GM12878 (cell line): ENCODE measurements around the gene TTC16.

ENCODE experiments used
- BHLHE40 ChIP-seq, 2 experiments: fragments of 450-650 bp in 1 of 2; IDR thresholded peaks; 2 replicates each; pipeline ENCODE4 v1.6.1; 2011 to 2017; ENCODE audit warnings: low read depth in 2 of 2, borderline replicate concordance in 1 of 2, improper control_type of control experiment in 1 of 2, low read length in 1 of 2, mild to moderate bottlenecking in 1 of 2
- CTCF ChIP-seq, 3 experiments: IDR thresholded peaks in 2 of 3; conservative IDR thresholded peaks in 1 of 3; 2 replicates each; pipeline ENCODE4 v1.5.1; 2011; ENCODE audit warnings: low read depth in 3 of 3, low read length in 3 of 3, mild to moderate bottlenecking in 3 of 3, control low read depth in 2 of 3, moderate library complexity in 2 of 3, inconsistent platforms in 1 of 3, mixed read lengths in 1 of 3; ENCODE audit not compliant: control insufficient read depth in 2 of 3, insufficient read depth in 1 of 3; ENCODE audit errors: extremely low read depth in 1 of 3
- EP300 ChIP-seq, 2 experiments: fragments of 150-350 bp in 1 of 2; IDR thresholded peaks; 2 replicates each; pipeline ENCODE4 v1.6.1; 2011 to 2012; ENCODE audit warnings: low read depth in 2 of 2, low read length in 2 of 2, borderline replicate concordance in 1 of 2, improper control_type of control experiment in 1 of 2, inconsistent platforms in 1 of 2; ENCODE audit not compliant: control insufficient read depth in 1 of 2
- EZH2 ChIP-seq: IDR thresholded peaks from 2 replicates; pipeline ENCODE4 v1.6.1; 2012; ENCODE audit warnings: low read depth, mild to moderate bottlenecking, control low read depth, inconsistent platforms, low read length, borderline replicate concordance; ENCODE audit not compliant: control insufficient read depth
- MEF2A ChIP-seq: IDR thresholded peaks from 2 replicates; pipeline ENCODE4 v1.6.1; 2011; ENCODE audit warnings: low read depth, mild to moderate bottlenecking, low read length, moderate library complexity; ENCODE audit not compliant: insufficient read depth
- POLR2A ChIP-seq: IDR thresholded peaks from 2 replicates; pipeline ENCODE4 v1.6.1; 2011; ENCODE audit warnings: low read depth, mild to moderate bottlenecking, low read length
- REST ChIP-seq: IDR thresholded peaks from 2 replicates; pipeline ENCODE4 v1.6.1; 2012; ENCODE audit warnings: mild to moderate bottlenecking, low read depth, low read length

GRCh38 chr9:127723013-127723412 lies 7.1 kb downstream of the TTC16 start:
- no peak for TF ChIP-seq MEF2A
- TF ChIP-seq REST, result no peak
- no peak for TF ChIP-seq EZH2
- no peak for TF ChIP-seq POLR2A
- TF ChIP-seq CTCF (IDR thresholded peaks at IDR 0.05 in 2 of 3, conservative IDR thresholded peaks at IDR 0.05 in 1 of 3; ENCODE audit: control insufficient read depth in 2 of 3, extremely low read depth in 1 of 3, insufficient read depth in 1 of 3, low read depth in 3 of 3, low read length in 3 of 3), result no peak
- no peak for TF ChIP-seq BHLHE40 (IDR thresholded peaks at IDR 0.05; ENCODE audit: borderline replicate concordance in 1 of 2, low read depth in 2 of 2, low read length in 1 of 2)
- TF ChIP-seq EP300 (IDR thresholded peaks at IDR 0.05; ENCODE audit: borderline replicate concordance in 1 of 2, control insufficient read depth in 1 of 2, low read depth in 2 of 2, low read length in 2 of 2), result no peak
